CD14-positive monocyte (primary cell): ENCODE results near the gene SLC25A19. TPM values are rescaled to one million over a fixed set of nuclear protein-coding genes. Genes with fewer than 3 reads are reported as not detected.

ENCODE experiments used
- DNase-seq, 3 donors: peaks; one replicate each; pipeline ENCODE4 v3.0.0-alpha.2; 2011 to 2022
- H2AFZ ChIP-seq: 2 replicates; pipeline ENCODE4 v1.6.0; 2012; ENCODE audit warnings: mild to moderate bottlenecking, low read depth, low read length, inconsistent platforms; ENCODE audit not compliant: insufficient read depth, poor library complexity, severe bottlenecking
- H3K27ac ChIP-seq, 2 donors: 1 replicate in 1 of 2; 2 replicates in 1 of 2; pipeline ENCODE4 v1.5.1; 2012 to 2013; ENCODE audit warnings: low read length in 2 of 2, control low read depth in 1 of 2, inconsistent platforms in 1 of 2, low read depth in 1 of 2, mild to moderate bottlenecking in 1 of 2
- H3K27me3 ChIP-seq, 2 donors: one replicate each; pipeline versions ENCODE4 v1.6.0 to v1.6.1; 2011 to 2013; ENCODE audit warnings: low read length in 2 of 2; ENCODE audit not compliant: control insufficient read depth in 2 of 2, insufficient read depth in 2 of 2
- H3K36me3 ChIP-seq, 2 donors: replicated peaks in 1 of 2; 1 replicate in 1 of 2; 2 replicates in 1 of 2; pipeline versions ENCODE4 v1.5.1 to v1.6.1; 2012 to 2013; ENCODE audit warnings: low read length in 2 of 2, control low read depth in 1 of 2, inconsistent platforms in 1 of 2, mild to moderate bottlenecking in 1 of 2; ENCODE audit not compliant: insufficient read depth in 2 of 2, control insufficient read depth in 1 of 2
- H3K4me1 ChIP-seq, 2 donors: 1 replicate in 1 of 2; 2 replicates in 1 of 2; pipeline versions ENCODE4 v1.5.1 to v1.6.1; 2012 to 2013; ENCODE audit warnings: low read length in 2 of 2, control low read depth in 1 of 2, inconsistent platforms in 1 of 2, mild to moderate bottlenecking in 1 of 2, moderate library complexity in 1 of 2; ENCODE audit not compliant: insufficient read depth in 2 of 2, control insufficient read depth in 1 of 2
- H3K4me2 ChIP-seq: replicated peaks from 2 replicates; pipeline ENCODE3; 2012; ENCODE audit warnings: low read length, moderate library complexity, mild to moderate bottlenecking; ENCODE audit not compliant: poor library complexity, severe bottlenecking; ENCODE audit errors: extremely low read depth
- H3K4me3 ChIP-seq, 3 experiments: fragments of 200-600 bp in 1 of 3; sonication (generic) in 1 of 3; replicated peaks in 1 of 3; 1 replicate in 2 of 3; 2 replicates in 1 of 3; pipeline ENCODE4 v1.5.1; 2011 to 2013; ENCODE audit warnings: low read length in 3 of 3, mild to moderate bottlenecking in 3 of 3, control low read depth in 2 of 3, low read depth in 2 of 3, inconsistent platforms in 1 of 3, moderate library complexity in 1 of 3
- H3K79me2 ChIP-seq: 2 replicates; pipeline ENCODE4 v1.6.0; 2012; ENCODE audit warnings: mild to moderate bottlenecking, control low read depth, inconsistent platforms, low read length, moderate library complexity; ENCODE audit not compliant: insufficient read depth
- H3K9ac ChIP-seq: 2 replicates; pipeline ENCODE4 v1.6.0; 2017; ENCODE audit warnings: low read length, mild to moderate bottlenecking; ENCODE audit not compliant: insufficient read depth, poor library complexity, severe bottlenecking
- H3K9me3 ChIP-seq, 2 donors: replicated peaks in 1 of 2; 1 replicate in 1 of 2; 2 replicates in 1 of 2; pipeline versions ENCODE4 v1.5.1 to v1.6.1; 2012 to 2013; ENCODE audit warnings: low read length in 2 of 2, control low read depth in 1 of 2; ENCODE audit not compliant: control insufficient read depth in 1 of 2, insufficient read depth in 1 of 2
- H4K20me1 ChIP-seq: 2 replicates; pipeline ENCODE4 v1.6.0; 2012; ENCODE audit warnings: mild to moderate bottlenecking, low read length, control low read depth, moderate library complexity; ENCODE audit not compliant: insufficient read depth
- H3K27ac Mint-ChIP-seq, 7 donors: one replicate each; pipeline ENCODE4 v1.8.0; 2020; ENCODE audit warnings: mild to moderate bottlenecking in 7 of 7, mixed read lengths in 7 of 7, moderate library complexity in 6 of 7, inconsistent platforms in 2 of 7
- H3K27me3 Mint-ChIP-seq, 3 donors: one replicate each; pipeline ENCODE4 v1.8.0; 2021 to 2022; ENCODE audit warnings: low read depth in 3 of 3, mild to moderate bottlenecking in 3 of 3, mixed read lengths in 3 of 3, moderate library complexity in 3 of 3, inconsistent platforms in 1 of 3
- H3K36me3 Mint-ChIP-seq, 2 donors: one replicate each; pipeline ENCODE4 v1.8.0; 2020; ENCODE audit warnings: mixed read lengths in 2 of 2, inconsistent platforms in 1 of 2, mild to moderate bottlenecking in 1 of 2
- H3K4me1 Mint-ChIP-seq: one replicate; pipeline ENCODE4 v1.8.0; 2020; ENCODE audit warnings: mild to moderate bottlenecking, mixed read lengths
- H3K4me3 Mint-ChIP-seq, 2 donors: one replicate each; pipeline ENCODE4 v1.8.0; 2020; ENCODE audit warnings: mild to moderate bottlenecking in 2 of 2, mixed read lengths in 2 of 2, moderate library complexity in 1 of 2
- H3K9me3 Mint-ChIP-seq, 7 donors: one replicate each; pipeline ENCODE4 v1.8.0; 2020 to 2022; ENCODE audit warnings: mixed read lengths in 7 of 7, mild to moderate bottlenecking in 6 of 7, moderate library complexity in 6 of 7, inconsistent platforms in 2 of 7
- WGBS: methylation state at CpG from one replicate; pipeline ENCODE4 v1.1.5; 2013; ENCODE audit warnings: missing lambda C conversion rate; ENCODE audit not compliant: insufficient coverage; 5-methylcytosine and 5-hydroxymethylcytosine counted together
- intact Hi-C, 2 donors: fragments of 100-400 bp; cut with micrococcal nuclease; formaldehyde crosslinking; loops; one replicate each; pipeline versions ENCODE4 v1.15.0 to v1.15.1; 2023
- polyA plus RNA-seq, 3 donors: library from polyadenylated mRNA; depleted of rRNA in 1 of 3; unstranded in 2 of 3; stranded (reverse) in 1 of 3; fragments of 300-500 nt in 2 of 3; fragments of >200 nt in 1 of 3; fragmentation: Illumina TruSeq in 2 of 3; gene quantifications; 1 replicate in 2 of 3; 2 replicates in 1 of 3; pipeline ENCODE4 v1.2.3, GENCODE V29; 2012 to 2021
- TF ChIP-seq, protein P1 (sequence below): fragments of 200-600 bp; IDR thresholded peaks from one replicate; pipeline ENCODE4 v1.8.0; 2022; ENCODE audit warnings: antibody characterized with exemption, mild to moderate bottlenecking

SLC25A19 gene
- polyA plus RNA-seq, 3 donors = 14.4 to 21.5 (median 18.8) TPM

DNA sequence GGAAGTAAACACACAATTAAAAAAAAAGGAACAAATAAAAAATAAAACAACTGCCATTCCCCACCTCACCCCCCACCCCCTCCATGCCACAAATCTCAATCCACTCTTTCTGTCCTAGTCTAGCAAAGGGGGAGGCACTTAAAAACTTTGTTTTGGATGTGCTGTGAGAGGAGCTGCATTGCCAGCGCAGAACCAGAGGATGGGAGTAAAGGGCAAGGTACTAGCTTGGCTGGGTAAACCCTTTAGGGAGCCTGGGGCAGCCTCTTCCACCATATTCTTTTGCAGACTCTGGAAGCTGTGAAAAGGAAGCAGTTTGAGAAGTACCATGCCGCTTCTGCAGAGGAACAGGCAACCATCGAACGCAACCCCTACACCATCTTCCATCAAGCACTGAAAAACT lies 26.2 kb downstream of the SLC25A19 start:
- Histone ChIP-seq H3K27ac (no peak overlapping the region), H3K36me3 (peaks cover 11 to 36% of the 10 kb centered on the region in 2 donors), H4K20me1 (peaks cover 16% of the 10 kb centered on the region), H2AFZ (no peak overlapping the region), H3K27me3 (no peaks in the 10 kb centered on the region), H3K4me3 (no peak overlapping the region), H3K4me1 (peaks cover 56 to 66% of the 10 kb centered on the region in 2 donors), H3K79me2 (peaks cover 95% of the 10 kb centered on the region), H3K9ac (no peak overlapping the region), H3K9me3 (no peaks in the 10 kb centered on the region), H3K4me2 (no peak overlapping the region)
- DNase-seq = no peak
- TF ChIP-seq, protein P1, sequence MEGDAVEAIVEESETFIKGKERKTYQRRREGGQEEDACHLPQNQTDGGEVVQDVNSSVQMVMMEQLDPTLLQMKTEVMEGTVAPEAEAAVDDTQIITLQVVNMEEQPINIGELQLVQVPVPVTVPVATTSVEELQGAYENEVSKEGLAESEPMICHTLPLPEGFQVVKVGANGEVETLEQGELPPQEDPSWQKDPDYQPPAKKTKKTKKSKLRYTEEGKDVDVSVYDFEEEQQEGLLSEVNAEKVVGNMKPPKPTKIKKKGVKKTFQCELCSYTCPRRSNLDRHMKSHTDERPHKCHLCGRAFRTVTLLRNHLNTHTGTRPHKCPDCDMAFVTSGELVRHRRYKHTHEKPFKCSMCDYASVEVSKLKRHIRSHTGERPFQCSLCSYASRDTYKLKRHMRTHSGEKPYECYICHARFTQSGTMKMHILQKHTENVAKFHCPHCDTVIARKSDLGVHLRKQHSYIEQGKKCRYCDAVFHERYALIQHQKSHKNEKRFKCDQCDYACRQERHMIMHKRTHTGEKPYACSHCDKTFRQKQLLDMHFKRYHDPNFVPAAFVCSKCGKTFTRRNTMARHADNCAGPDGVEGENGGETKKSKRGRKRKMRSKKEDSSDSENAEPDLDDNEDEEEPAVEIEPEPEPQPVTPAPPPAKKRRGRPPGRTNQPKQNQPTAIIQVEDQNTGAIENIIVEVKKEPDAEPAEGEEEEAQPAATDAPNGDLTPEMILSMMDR = no peak
- Mint-ChIP-seq H3K9me3 (peaks cover 0 to 2% (median 0%) of the 10 kb centered on the region in 7 donors), H3K36me3 (peaks cover 32 to 50% of the 10 kb centered on the region in 2 donors), H3K27ac (peak overlapping the region in 2 of 7 donors; percentile 40 to 99), H3K4me1 (peaks cover 64% of the 10 kb centered on the region), H3K27me3 (peaks cover 0 to under 1% (median 0%) of the 10 kb centered on the region in 3 donors), H3K4me3 (no peak overlapping the region)
- 80% methylated on average over 3 of the region's 4 CpGs for WGBS
- intact Hi-C loops = loop anchor here in 1 of 2 donors (10.0 kb wide), 2 partner anchors 228 to 322 kb away; partner anchors contain the start of gene MYO15B

DNA sequence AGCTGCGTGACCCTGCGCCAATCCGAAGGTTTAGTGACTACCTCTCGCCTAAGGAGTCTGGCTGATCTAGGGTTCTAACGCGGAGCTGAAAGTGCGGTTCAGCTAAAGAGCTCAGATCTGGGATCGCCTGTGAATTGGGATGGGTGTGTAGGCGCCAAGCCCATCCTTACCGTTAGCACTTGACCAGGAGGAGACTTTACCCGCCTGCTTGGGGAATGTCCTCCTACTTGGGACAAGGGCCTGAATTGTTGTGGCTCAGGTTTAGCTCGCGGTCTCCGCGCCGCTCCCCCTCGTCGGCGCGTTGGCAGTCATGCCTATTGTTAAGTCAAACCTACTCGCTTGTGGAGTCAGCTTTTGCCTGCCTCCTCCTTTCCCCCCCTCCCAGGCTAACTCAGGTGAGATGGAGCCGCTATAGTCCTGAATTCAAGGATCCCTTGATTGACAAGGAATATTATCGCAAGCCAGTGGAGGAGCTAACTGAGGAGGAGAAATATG lies 27.1 kb downstream of the SLC25A19 start:
- intact Hi-C loops = loop anchor here in 1 of 2 donors (10.0 kb wide), 2 partner anchors 227 to 323 kb away; partner anchors contain the start of gene MYO15B
- H3K79me2 ChIP-seq = peaks cover 95% of the 10 kb centered on the region
- Mint-ChIP-seq H3K27me3 (peaks cover 0 to 2% (median 0%) of the 10 kb centered on the region in 3 donors), H3K9me3 (peaks cover 0 to 2% (median 0%) of the 10 kb centered on the region in 7 donors), H3K27ac (peak overlapping the region; percentile 98 to 100 (median 99)), H3K4me1 (peaks cover 64% of the 10 kb centered on the region), H3K4me3 (peak overlapping the region; percentile 98 to 99), H3K36me3 (peaks cover 32 to 53% of the 10 kb centered on the region in 2 donors)
- H3K9ac ChIP-seq = peak overlapping the region; percentile 98
- peak overlapping the region; percentile 90 to 99 for H3K27ac ChIP-seq
- peak overlapping the region; percentile 94 for H2AFZ ChIP-seq
- WGBS = 0% methylated on average over 15 of the region's 23 CpGs
- H3K4me1 ChIP-seq = peaks cover 48 to 57% of the 10 kb centered on the region in 2 donors
- peaks cover 11 to 36% of the 10 kb centered on the region in 2 donors for H3K36me3 ChIP-seq
- H4K20me1 ChIP-seq = peaks cover 16% of the 10 kb centered on the region
- DNase-seq = peak in 1 of 3 donors; percentile 3
- no peaks in the 10 kb centered on the region for H3K9me3 ChIP-seq
- no peaks in the 10 kb centered on the region for H3K27me3 ChIP-seq
- TF ChIP-seq, protein P1 = no peak
- H3K4me2 ChIP-seq = peak overlapping the region; percentile 92
- H3K4me3 ChIP-seq = peak overlapping the region; percentile 81 to 97 (median 89)
